Fibroblast of villous mesenchyme (primary cell): ENCODE results near the gene ECE1. TPM values are rescaled to one million over a fixed set of nuclear protein-coding genes. Genes with fewer than 3 reads are reported as not detected.

ENCODE experiments used
- DNase-seq: peaks from one replicate; pipeline ENCODE4 v3.0.0-alpha.2; 2010; ENCODE audit warnings: low read depth
- H3K4me3 ChIP-seq: 2 replicates; pipeline ENCODE4 v1.5.1; 2011; ENCODE audit warnings: low read depth, mild to moderate bottlenecking, low read length
- total RNA-seq: library from RNA; depleted of rRNA; stranded (reverse); fragments of >200 nt; gene quantifications from 2 replicates; pipeline ENCODE4 v1.2.3, GENCODE V29; 2012
- TF ChIP-seq, protein P1 (sequence below): IDR thresholded peaks from 2 replicates; pipeline ENCODE4 v1.5.1; 2012; ENCODE audit warnings: low read depth, mild to moderate bottlenecking, low read length; ENCODE audit not compliant: insufficient read depth

Gene ECE1
- total RNA-seq, 1 donor, result 127 TPM

DNA sequence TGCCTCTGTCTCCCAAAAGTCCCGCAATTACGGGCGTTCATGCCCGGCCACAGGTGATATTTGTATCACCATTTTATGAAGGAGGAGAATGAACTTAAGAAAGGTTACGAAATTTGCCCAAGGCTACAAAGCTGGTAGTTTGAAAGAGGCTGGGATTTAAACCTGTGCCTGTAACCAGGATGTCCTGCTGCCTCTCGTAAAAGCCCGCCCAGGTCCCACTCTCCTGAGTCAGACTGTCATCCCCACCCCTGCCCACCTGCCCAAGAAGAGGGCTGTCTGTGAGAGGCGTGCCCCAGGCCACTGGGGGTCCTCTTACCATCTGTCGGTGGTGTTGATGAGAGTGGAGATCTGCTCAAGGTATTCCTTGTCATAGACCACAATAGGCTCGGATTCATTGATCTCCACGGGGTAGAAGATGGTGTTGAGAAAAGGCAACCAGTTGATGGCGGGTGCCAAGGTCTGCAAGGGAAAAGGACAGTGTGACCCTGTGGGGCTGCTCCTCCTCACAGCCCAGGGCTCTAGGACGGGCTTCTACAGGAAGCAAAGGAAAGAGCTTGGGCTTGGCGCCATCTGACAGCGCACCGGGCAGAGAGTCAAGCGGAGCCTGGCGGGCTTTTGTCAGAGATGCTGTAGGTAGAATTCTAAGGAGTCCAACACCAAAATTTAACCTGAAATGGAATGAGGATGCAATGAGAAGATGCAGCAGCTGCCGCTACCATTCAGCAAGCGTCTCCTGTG is 43.2 kb downstream of the ECE1 start:
- no peak overlapping the region for H3K4me3 ChIP-seq
- no peak for DNase-seq
- TF ChIP-seq, protein P1, sequence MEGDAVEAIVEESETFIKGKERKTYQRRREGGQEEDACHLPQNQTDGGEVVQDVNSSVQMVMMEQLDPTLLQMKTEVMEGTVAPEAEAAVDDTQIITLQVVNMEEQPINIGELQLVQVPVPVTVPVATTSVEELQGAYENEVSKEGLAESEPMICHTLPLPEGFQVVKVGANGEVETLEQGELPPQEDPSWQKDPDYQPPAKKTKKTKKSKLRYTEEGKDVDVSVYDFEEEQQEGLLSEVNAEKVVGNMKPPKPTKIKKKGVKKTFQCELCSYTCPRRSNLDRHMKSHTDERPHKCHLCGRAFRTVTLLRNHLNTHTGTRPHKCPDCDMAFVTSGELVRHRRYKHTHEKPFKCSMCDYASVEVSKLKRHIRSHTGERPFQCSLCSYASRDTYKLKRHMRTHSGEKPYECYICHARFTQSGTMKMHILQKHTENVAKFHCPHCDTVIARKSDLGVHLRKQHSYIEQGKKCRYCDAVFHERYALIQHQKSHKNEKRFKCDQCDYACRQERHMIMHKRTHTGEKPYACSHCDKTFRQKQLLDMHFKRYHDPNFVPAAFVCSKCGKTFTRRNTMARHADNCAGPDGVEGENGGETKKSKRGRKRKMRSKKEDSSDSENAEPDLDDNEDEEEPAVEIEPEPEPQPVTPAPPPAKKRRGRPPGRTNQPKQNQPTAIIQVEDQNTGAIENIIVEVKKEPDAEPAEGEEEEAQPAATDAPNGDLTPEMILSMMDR, result no peak

DNA sequence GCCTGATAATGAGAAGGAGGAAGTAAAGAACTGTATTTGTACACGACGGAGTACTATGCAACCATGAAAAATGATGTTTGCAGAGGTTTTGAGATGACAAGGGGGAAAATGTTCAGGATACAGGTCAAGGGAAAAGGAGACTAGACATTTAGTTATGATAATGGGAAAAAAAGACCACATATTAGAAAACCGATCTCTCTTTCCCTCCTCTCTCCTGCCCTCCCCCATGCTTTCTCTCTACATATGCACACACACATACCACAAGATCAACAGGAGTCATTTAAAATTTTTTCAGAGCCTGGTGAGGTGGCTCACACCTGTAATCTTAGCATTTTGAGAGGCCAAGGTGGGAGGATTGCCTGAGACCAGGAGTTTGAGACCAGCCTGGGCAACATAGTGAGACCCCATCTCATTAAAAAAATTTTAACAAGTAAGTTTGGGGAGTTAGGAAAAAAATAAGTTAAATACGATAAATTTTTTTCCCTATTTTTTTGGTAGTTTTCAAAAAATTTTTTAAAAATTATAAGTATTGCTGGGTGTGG is 44.5 kb downstream of the ECE1 start:
- TF ChIP-seq, protein P1, result no peak
- no peak for DNase-seq
- H3K4me3 ChIP-seq, result no peak overlapping the region

DNA sequence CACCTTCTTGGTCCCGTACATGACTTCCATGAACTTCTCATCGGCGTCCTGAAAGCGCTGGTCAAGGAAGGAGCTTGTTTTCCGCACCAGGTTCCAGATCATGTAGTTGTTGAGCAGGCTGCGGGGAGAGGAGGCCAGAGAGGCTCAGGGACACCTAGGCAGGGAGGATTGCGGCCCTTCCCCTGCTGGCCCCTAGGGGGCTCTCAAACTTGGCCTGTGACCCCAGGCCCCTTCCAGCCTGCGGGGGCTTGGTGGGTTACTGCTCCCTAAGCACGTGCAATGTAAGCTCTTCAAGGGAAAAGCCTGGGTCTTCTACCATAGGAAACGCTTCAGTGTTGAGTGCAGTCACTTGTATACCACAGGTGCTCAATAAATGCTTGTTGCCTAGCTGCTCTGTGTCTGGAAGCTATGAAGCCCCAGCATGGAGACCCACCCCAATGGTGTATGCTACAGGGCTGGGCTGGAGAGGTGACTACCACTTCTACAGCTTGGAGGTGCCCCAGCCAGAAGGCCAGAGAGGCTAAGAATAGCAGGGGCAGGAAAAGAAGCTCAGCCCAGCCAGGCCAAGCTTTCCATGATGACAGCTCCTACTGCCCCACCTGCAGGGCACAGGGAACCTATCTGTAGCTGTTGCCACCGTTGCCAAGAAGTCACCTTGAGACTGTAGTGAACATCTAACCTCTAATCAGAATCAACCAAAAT is 45.1 kb downstream of the ECE1 start:
- no peak overlapping the region for H3K4me3 ChIP-seq
- TF ChIP-seq, protein P1, result peak; percentile 53
- no peak for DNase-seq

DNA sequence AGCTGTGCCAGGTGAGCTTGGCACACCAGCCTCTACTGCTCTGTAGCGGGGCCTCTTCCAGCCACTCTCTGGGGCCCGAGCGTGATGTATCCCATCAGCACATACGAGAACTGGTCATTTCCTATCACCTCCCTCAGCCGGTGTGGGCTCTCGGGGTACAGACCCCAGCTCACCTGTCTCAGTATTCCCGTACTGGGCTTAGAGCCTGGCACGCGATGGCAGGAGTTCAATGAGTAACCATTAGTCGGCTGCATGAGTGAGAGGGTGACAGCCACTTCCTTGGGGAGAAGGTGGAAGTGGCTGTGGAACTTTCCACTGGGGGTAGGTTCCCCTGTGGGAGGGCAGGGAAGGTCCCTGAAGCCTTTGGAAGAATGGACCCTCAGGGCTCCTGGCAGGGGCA is 46.1 kb downstream of the ECE1 start:
- DNase-seq, result no peak
- no peak overlapping the region for H3K4me3 ChIP-seq
- TF ChIP-seq, protein P1, result no peak

DNA sequence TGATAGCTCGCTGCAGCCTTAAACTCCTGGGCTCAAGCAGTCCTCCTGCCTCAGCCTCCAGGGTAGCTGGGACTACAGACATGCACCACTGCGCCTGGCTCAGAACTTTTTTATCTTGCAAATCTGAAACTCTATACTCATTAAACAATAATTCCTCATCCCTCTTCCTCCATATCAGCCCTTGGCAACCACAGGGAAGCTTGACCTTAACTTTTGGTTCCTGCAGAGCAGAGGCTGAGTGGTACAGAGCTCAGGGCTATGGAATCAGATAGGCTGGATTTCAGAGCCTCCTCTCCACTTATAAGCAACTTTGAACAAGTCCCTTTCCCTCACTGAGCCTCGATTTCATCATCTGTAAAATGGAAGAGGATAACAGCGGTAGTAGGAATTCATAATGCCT is 47.4 kb downstream of the ECE1 start:
- TF ChIP-seq, protein P1, result no peak
- no peak for DNase-seq
- no peak overlapping the region for H3K4me3 ChIP-seq

DNA sequence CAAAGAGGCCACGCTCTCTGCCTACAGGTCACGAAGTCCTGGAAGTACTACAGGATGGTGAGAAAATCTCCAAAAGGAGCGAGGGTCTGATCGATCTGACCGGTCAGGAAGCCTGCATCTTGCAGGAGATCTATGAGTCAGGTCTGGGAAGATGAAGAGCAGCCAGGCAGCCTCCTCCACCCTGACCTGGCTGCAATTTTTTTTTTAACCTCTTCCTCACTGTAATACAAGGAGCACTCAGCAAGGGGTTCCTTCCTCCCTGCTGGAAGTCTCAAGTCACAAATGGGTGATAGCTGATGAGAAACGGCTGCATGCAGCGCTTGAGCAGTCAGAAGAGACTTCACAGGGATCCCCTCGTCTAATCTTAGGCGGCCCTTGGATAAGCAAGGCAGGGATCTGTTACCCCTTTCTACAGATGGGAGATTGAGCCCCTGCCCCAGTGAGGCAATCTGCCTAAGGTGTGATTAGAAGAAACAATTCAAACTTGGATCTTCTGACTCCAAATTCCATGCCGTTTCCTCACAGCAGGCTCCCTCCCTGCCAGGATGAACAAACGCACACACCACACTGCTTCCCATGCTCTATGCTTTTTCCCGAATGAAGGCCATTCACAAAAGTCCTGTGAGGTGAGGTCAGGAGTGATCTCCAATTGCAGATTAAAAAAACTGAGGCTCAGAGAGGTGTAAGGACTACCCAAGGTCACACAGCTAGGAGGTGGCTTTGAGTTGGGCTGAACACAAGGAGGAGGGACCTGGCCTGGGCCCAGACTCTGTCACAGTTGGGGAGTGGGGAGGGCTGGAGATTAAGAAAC is 48.3 kb downstream of the ECE1 start:
- H3K4me3 ChIP-seq, result no peak overlapping the region
- no peak for DNase-seq
- TF ChIP-seq, protein P1, result no peak
